Endometrium (tissue), 2 donors: ENCODE measurements around the gene KRT86.
"Not testable (repeated sequence)": the region's sequence is repeated elsewhere in the genome, so short reads cannot be mapped to it uniquely, and the experiment has no call there.

ENCODE experiments used
- FAIRE-seq: peaks from 2 replicates; lab custom pipeline; 2012; peaks lifted over from hg19 to GRCh38; lab: Jason Lieb, UNC
- donor health status: control.
- donor health status: control.

Gene KRT86

DNA sequence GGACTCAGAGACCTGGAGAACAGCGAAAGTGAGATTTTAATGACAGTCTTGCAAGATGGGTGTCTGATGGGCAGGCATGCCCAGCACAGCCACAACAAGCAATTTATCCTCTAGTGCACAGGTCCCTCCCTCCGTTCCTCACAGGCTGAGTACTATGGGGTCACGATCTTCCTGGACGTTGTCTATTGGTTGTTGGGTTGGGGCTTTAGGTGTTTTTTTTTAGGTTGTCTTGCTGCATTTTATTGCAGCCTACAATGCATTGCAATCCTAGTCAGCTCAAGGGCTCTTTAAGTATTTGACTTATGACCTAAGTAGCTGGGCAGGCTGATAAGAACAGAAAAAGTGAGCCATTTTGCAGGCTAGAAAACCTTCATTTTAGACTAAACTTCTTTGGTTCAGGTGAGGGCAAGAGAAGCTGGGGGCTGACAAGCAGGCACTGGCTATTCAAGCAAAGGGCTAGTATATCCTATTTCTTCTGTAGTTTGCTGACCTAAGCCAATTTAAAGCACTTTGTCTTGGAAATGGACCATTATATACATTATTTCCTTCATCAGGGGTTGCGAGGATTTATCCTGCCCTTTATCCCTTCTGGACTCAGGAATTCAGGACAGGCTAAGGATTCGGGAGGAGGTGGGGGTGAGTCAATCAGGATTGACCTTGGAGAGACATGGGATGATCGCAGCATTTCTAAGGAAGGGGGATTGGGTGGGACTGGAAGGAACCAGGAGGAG is 35.4 kb upstream of the KRT86 start:
- FAIRE-seq: no peak

GRCh38 chr12:52239767-52240166 is 34.7 kb upstream of the KRT86 start:
- no peak for FAIRE-seq

DNA sequence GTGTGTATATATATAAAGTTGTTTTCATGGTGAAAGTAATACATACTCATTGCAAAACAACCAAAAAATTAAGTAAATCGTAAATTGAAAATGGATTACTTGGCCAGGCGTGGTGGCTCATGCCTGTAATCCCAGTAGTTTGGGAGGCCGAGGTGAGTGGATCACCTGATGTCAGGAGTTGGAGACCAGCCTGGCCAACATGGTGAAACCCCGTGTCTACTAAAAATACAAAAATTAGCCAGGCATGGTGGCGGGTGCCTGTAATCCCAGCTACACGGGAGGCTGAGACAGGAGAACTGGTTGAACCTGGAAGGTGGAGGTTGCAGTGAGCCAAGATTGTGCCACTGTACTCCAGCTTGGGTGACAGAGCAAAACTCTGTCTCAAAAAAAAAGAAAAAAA is 34.2 kb upstream of the KRT86 start:
- FAIRE-seq: not testable (repeated sequence)

DNA sequence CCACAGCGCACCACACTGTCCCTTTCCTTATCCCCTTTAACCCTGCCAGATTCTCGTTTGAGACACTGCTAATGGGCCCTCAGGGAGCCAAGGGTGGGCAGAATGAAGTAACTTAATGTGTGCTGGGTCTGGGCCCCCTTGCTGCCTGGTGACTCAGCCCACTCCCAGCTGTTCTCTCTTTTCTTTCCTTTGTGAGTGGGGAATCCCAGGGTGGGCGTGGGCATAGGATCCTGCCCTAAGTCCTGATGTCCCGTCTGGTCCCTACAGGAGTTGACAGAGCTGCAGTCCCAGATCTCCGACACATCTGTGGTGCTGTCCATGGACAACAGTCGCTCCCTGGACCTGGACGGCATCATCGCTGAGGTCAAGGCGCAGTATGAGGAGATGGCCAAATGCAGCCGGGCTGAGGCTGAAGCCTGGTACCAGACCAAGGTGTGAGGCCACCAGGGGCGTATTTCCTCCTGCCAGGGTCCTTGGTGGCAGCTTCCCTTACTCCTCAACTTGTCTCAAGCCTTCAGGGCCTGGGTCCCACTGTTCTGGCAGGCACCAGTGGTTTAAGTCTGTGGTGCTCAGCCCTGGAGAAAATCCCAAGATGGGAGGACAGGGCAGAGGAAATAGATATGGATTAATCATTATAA is 33.1 kb upstream of the KRT86 start:
- no peak for FAIRE-seq

DNA sequence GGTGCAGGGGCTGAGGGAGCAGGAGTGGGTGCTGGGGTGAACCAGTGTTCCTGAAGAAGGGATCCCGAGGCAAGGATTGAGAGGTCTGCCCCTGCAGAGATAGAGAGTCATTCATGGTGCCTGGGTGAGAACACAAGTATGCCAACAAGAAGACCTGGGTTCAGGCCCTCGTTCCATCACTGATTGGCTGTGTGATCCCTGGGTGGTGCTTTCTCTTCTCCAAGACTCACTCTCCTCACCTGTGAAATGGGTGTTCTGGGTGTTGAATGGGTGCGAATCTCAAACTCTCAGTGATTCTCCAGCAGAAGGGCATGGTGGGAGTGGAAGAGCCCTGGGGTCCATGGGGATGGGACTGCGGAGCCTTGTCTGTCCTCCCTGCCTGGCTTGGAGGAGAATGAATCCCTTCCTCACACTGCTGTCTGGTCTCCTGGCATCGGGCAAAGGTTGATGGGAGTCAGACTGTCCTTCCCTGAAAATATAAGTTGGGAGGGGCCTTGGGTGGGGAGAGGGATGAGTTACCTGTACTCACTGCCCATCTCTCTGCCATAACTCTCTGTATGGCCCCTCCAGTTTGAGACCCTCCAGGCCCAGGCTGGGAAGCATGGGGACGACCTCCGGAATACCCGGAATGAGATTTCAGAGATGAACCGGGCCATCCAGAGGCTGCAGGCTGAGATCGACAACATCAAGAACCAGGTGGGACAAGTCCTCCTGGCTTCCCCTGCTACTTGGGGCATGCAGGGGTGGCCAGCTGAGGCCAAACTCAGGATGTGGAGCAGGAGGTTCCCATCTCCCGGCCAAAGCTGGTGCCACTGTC is 31.8 kb upstream of the KRT86 start:
- no peak for FAIRE-seq

GRCh38 chr12:52243259-52243855 is 31.1 kb upstream of the KRT86 start:
- no peak for FAIRE-seq

DNA sequence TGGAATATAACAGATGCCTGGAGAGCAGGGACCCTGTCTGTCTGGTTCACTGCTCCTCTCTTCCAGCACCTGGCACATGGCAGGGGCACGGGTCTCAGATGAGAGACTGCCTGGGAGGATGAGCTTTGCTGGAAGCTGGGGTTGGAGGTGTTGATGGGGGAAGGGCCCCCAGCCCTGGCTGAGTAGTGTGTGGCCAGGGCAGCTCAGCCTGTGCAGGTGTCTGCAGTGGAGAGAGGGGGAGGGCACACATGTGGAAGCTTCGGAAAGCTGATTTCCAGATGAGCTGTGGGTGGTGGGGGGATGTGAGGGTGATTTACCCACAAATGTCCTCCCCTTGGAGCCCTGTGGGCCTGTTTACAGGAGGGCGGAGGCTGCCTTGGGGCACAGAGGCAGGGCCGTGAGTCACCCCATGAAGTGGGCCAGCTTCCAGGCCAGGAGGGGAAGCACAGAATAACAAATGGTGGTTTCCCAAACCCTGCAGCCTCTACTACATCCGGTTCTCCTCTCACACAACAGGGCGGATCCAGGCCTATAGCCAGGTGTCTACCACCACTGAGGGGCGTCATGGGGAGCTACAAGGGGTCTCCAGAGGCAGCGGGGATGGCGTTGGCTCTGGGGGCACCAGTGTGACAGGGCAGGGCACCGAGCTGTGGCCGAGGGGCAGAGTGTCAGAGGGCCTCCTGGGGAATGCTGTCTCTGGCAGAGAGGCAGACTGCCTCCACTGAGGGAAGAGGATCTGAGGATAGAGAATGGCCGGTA is 30.4 kb upstream of the KRT86 start:
- no peak for FAIRE-seq

DNA sequence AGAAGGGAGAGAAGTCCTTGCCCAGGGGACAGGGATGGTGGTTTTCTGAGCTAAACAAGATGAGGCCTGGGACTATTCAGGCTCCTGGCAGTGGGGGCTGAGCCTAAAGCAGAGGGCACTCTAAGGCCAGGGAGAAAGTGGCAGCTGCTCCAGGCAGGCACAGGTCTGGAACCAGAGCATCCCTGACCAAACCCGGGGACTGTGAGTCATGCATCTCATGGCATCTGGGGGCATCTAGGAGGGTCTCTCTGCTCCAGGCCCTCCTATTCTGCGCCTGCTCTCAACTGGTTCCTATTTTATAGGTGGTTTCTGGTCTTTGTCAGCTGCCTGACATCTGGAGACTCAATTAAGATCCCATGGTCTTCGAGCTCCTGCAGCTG is 29.8 kb upstream of the KRT86 start:
- no peak for FAIRE-seq

- no peak for FAIRE-seq
These were observed 29.0 kb upstream of the KRT86 start for GRCh38 chr12:52245259-52245961.

GRCh38 chr12:52245962-52246569 is 28.4 kb upstream of the KRT86 start:
- FAIRE-seq: no peak

GRCh38 chr12:52246720-52247621 is 27.5 kb upstream of the KRT86 start:
- no peak for FAIRE-seq

GRCh38 chr12:52247622-52248540 is 26.6 kb upstream of the KRT86 start:
- no peak for FAIRE-seq

DNA sequence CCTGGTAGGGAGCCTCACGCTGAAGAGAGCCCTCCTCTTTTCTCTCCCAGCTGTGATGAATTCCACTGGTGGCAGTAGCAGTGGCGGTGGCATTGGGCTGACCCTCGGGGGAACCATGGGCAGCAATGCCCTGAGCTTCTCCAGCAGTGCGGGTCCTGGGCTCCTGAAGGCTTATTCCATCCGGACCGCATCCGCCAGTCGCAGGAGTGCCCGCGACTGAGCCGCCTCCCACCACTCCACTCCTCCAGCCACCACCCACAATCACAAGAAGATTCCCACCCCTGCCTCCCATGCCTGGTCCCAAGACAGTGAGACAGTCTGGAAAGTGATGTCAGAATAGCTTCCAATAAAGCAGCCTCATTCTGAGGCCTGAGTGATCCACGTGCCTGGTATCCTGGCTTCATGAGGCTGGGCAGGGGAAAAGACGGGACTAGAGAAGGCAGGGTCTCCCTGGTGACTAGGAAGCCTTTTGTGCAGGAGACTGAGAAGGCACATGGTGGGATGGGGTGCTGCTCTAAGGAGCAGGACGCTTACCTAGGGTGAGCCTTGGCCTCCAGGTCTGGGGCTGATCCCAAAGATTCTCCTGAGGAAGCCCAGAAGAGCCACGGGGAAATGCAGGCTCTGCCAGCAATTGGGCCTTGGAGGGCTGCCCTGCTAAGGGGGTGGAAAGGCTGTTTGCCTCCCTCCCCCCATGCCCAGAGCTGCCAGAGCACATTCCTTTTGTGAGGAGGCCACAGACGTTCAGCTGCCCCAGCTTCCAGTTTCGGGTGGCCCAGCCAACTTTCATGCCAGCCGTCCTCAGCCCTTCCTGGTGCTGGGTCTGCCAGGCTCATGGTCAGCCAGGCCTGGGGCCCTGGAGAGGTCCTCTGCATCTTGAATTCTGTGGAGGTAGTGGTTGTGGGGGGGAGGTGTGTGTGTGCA is 25.6 kb upstream of the KRT86 start:
- no peak for FAIRE-seq

GRCh38 chr12:52249511-52250047 is 24.9 kb upstream of the KRT86 start:
- no peak for FAIRE-seq

GRCh38 chr12:52250048-52250990 is 24.1 kb upstream of the KRT86 start:
- FAIRE-seq: no peak

GRCh38 chr12:52251367-52252051 is 22.9 kb upstream of the KRT86 start:
- no peak for FAIRE-seq
